K562 (cell line): ENCODE measurements around the gene SELENOM.

Experiments used
- ARID2 ChIP-seq: fragments of 450-650 bp; IDR thresholded peaks from 2 replicates; pipeline ENCODE4 v1.6.1; 2017; ENCODE audit warnings: antibody characterized with exemption, mild to moderate bottlenecking
- SAP30 ChIP-seq: fragments of 200-600 bp; sonication (generic); IDR thresholded peaks from 2 replicates; pipeline ENCODE4 v1.6.1; 2012; ENCODE audit warnings: borderline replicate concordance, low read depth, mild to moderate bottlenecking, moderate library complexity, low read length, control low read depth, inconsistent platforms; ENCODE audit not compliant: insufficient read depth, poor library complexity, severe bottlenecking
- TF ChIP-seq, protein P1 (sequence below), 3 experiments: IDR thresholded peaks in 2 of 3; conservative IDR thresholded peaks in 1 of 3; 2 replicates each; pipeline ENCODE4 v1.5.1; 2011 to 2012; ENCODE audit warnings: low read length in 3 of 3, mild to moderate bottlenecking in 3 of 3, control low read depth in 2 of 3, improper control_type of control experiment in 1 of 3, inconsistent platforms in 1 of 3, low read depth in 1 of 3, mixed read lengths in 1 of 3, moderate library complexity in 1 of 3; ENCODE audit not compliant: insufficient read depth in 2 of 3

DNA sequence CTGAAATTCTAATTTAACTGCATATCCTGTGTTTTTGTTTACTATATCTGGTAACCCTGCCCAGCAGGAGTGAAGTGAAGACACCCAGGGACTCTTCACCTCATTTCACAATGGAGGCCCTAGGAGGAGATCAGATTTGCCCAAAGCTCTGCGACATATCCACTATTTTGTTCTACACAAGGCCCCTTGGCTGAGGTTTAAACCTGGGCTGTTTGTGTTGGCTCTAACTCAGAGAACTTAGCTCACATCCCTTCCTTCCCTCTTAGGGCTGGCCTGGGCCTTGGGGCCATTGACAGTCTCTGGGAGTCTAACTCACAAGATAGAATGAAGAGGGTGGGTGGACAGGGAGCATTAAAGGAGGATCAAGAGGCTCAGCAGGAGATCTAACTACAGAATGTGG, 41.1 kb upstream of the SELENOM start:
- no peak for TF ChIP-seq SAP30
- no peak for TF ChIP-seq ARID2
- TF ChIP-seq, protein P1, sequence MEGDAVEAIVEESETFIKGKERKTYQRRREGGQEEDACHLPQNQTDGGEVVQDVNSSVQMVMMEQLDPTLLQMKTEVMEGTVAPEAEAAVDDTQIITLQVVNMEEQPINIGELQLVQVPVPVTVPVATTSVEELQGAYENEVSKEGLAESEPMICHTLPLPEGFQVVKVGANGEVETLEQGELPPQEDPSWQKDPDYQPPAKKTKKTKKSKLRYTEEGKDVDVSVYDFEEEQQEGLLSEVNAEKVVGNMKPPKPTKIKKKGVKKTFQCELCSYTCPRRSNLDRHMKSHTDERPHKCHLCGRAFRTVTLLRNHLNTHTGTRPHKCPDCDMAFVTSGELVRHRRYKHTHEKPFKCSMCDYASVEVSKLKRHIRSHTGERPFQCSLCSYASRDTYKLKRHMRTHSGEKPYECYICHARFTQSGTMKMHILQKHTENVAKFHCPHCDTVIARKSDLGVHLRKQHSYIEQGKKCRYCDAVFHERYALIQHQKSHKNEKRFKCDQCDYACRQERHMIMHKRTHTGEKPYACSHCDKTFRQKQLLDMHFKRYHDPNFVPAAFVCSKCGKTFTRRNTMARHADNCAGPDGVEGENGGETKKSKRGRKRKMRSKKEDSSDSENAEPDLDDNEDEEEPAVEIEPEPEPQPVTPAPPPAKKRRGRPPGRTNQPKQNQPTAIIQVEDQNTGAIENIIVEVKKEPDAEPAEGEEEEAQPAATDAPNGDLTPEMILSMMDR (IDR thresholded peaks at IDR 0.05 in 2 of 3, conservative IDR thresholded peaks at IDR 0.05 in 1 of 3; ENCODE audit: insufficient read depth in 2 of 3, low read depth in 1 of 3, low read length in 3 of 3), result no peak
